Rectal smooth muscle tissue (tissue), 1 donor: ENCODE measurements around the gene SND1.

Experiments used
- H3K27ac ChIP-seq: one replicate; pipeline ENCODE4 v1.7.0; 2013; ENCODE audit warnings: low read depth, low read length, inconsistent platforms
- H3K27me3 ChIP-seq: one replicate; pipeline ENCODE4 v1.7.0; 2013; ENCODE audit warnings: low read length; ENCODE audit not compliant: control insufficient read depth, insufficient read depth
- H3K36me3 ChIP-seq: one replicate; pipeline ENCODE4 v1.7.0; 2013; ENCODE audit warnings: low read length; ENCODE audit not compliant: control insufficient read depth, insufficient read depth
- H3K4me1 ChIP-seq: one replicate; pipeline ENCODE4 v1.7.0; 2013; ENCODE audit warnings: low read length; ENCODE audit not compliant: control insufficient read depth, insufficient read depth
- H3K4me3 ChIP-seq: one replicate; pipeline ENCODE4 v1.7.0; 2013; ENCODE audit warnings: low read length
- H3K9ac ChIP-seq: one replicate; pipeline ENCODE4 v1.7.0; 2013; ENCODE audit warnings: low read length

SND1 gene

GRCh38 chr7:128071801-128072200, 419.8 kb downstream of the SND1 start:
- Histone ChIP-seq H3K36me3 (peaks cover 2% of the 10 kb centered on the region), H3K9ac (no peak overlapping the region), H3K27me3 (no peaks in the 10 kb centered on the region), H3K27ac (no peak overlapping the region), H3K4me3 (no peak overlapping the region), H3K4me1 (no peaks in the 10 kb centered on the region)

- Histone ChIP-seq H3K4me1 (no peaks in the 10 kb centered on the region), H3K4me3 (no peak overlapping the region), H3K27me3 (no peaks in the 10 kb centered on the region), H3K9ac (no peak overlapping the region), H3K27ac (no peak overlapping the region), H3K36me3 (peaks cover 5% of the 10 kb centered on the region)
Observed at GRCh38 chr7:128073671-128074310, 421.8 kb downstream of the SND1 start.

GRCh38 chr7:128074336-128074735, 422.3 kb downstream of the SND1 start:
- H3K4me3 ChIP-seq, result no peak overlapping the region
- no peak overlapping the region for H3K9ac ChIP-seq

GRCh38 chr7:128074736-128075135, 422.7 kb downstream of the SND1 start:
- H3K4me3 ChIP-seq, result no peak overlapping the region
- peaks cover 8% of the 10 kb centered on the region for H3K36me3 ChIP-seq
- H3K9ac ChIP-seq, result no peak overlapping the region
- H3K27me3 ChIP-seq, result no peaks in the 10 kb centered on the region
- H3K4me1 ChIP-seq, result no peaks in the 10 kb centered on the region
- H3K27ac ChIP-seq, result no peak overlapping the region

More at GRCh38 chr7:128074336-128074735, 422.3 kb downstream of the SND1 start:
- no peak overlapping the region for H3K27ac ChIP-seq
- H3K27me3 ChIP-seq, result no peaks in the 10 kb centered on the region
- H3K4me1 ChIP-seq, result no peaks in the 10 kb centered on the region
- H3K36me3 ChIP-seq, result peaks cover 7% of the 10 kb centered on the region

GRCh38 chr7:128075242-128076095, 423.5 kb downstream of the SND1 start:
- Histone ChIP-seq H3K4me3 (no peak overlapping the region), H3K36me3 (peaks cover 8% of the 10 kb centered on the region), H3K27ac (no peak overlapping the region), H3K4me1 (no peaks in the 10 kb centered on the region), H3K27me3 (no peaks in the 10 kb centered on the region), H3K9ac (no peak overlapping the region)

GRCh38 chr7:128076196-128076795, 424.3 kb downstream of the SND1 start:
- H3K27me3 ChIP-seq, result no peaks in the 10 kb centered on the region
- H3K4me3 ChIP-seq, result no peak overlapping the region
- H3K36me3 ChIP-seq, result peaks cover 8% of the 10 kb centered on the region
- no peaks in the 10 kb centered on the region for H3K4me1 ChIP-seq
- no peak overlapping the region for H3K27ac ChIP-seq
- H3K9ac ChIP-seq, result no peak overlapping the region

- no peak overlapping the region for H3K9ac ChIP-seq
- H3K36me3 ChIP-seq, result peaks cover 8% of the 10 kb centered on the region
- no peaks in the 10 kb centered on the region for H3K4me1 ChIP-seq
- H3K4me3 ChIP-seq, result no peak overlapping the region
- no peaks in the 10 kb centered on the region for H3K27me3 ChIP-seq
- H3K27ac ChIP-seq, result no peak overlapping the region
Observed at GRCh38 chr7:128076796-128077271, 424.8 kb downstream of the SND1 start.

GRCh38 chr7:128078309-128078708, 426.3 kb downstream of the SND1 start:
- no peaks in the 10 kb centered on the region for H3K4me1 ChIP-seq
- no peak overlapping the region for H3K9ac ChIP-seq
- peaks cover 12% of the 10 kb centered on the region for H3K36me3 ChIP-seq
- no peaks in the 10 kb centered on the region for H3K27me3 ChIP-seq
- H3K4me3 ChIP-seq, result no peak overlapping the region
- H3K27ac ChIP-seq, result no peak overlapping the region

GRCh38 chr7:128080169-128080568, 428.2 kb downstream of the SND1 start:
- Histone ChIP-seq H3K27ac (no peak overlapping the region), H3K9ac (no peak overlapping the region), H3K27me3 (no peaks in the 10 kb centered on the region), H3K36me3 (peaks cover 13% of the 10 kb centered on the region), H3K4me1 (no peaks in the 10 kb centered on the region), H3K4me3 (no peak overlapping the region)

GRCh38 chr7:128081351-128081750, 429.4 kb downstream of the SND1 start:
- no peaks in the 10 kb centered on the region for H3K4me1 ChIP-seq
- no peak overlapping the region for H3K4me3 ChIP-seq
- H3K9ac ChIP-seq, result no peak overlapping the region
- H3K27me3 ChIP-seq, result no peaks in the 10 kb centered on the region
- H3K36me3 ChIP-seq, result peaks cover 18% of the 10 kb centered on the region
- no peak overlapping the region for H3K27ac ChIP-seq

- Histone ChIP-seq H3K36me3 (peaks cover 21% of the 10 kb centered on the region), H3K9ac (no peak overlapping the region), H3K4me3 (no peak overlapping the region), H3K4me1 (no peaks in the 10 kb centered on the region), H3K27ac (no peak overlapping the region), H3K27me3 (no peaks in the 10 kb centered on the region)
Observed at GRCh38 chr7:128081808-128082207, 429.8 kb downstream of the SND1 start.

- no peak overlapping the region for H3K9ac ChIP-seq
- H3K4me3 ChIP-seq, result no peak overlapping the region
- no peaks in the 10 kb centered on the region for H3K4me1 ChIP-seq
- H3K27ac ChIP-seq, result no peak overlapping the region
- no peaks in the 10 kb centered on the region for H3K27me3 ChIP-seq
- H3K36me3 ChIP-seq, result peaks cover 22% of the 10 kb centered on the region
Observed at GRCh38 chr7:128082431-128082830, 430.4 kb downstream of the SND1 start.
